Epithelial cell of esophagus (primary cell): Measurements from ENCODE around the gene AGXT2.
"Not testable (repeated sequence)": the region's sequence is repeated elsewhere in the genome, so short reads cannot be mapped to it uniquely, and the experiment has no call there.

Experiments
- DNase-seq: peaks from one replicate; pipeline ENCODE4 v3.0.0; 2010; ENCODE audit warnings: low read depth
- H3K4me3 ChIP-seq: 2 replicates; pipeline ENCODE4 v1.5.1; 2011; ENCODE audit warnings: mild to moderate bottlenecking, low read length, control low read depth
- CTCF ChIP-seq: IDR thresholded peaks from 2 replicates; pipeline ENCODE4 v1.5.1; 2011; ENCODE audit warnings: low read depth, mild to moderate bottlenecking, low read length, control low read depth, inconsistent platforms; ENCODE audit not compliant: insufficient read depth; ENCODE audit errors: missing control alignments

The AGXT2 gene

GRCh38 chr5:34982823-34983222 lies 64.9 kb downstream of the AGXT2 start:
- H3K4me3 ChIP-seq = no peak overlapping the region
- DNase-seq = no peak
- no peak for TF ChIP-seq CTCF

DNA sequence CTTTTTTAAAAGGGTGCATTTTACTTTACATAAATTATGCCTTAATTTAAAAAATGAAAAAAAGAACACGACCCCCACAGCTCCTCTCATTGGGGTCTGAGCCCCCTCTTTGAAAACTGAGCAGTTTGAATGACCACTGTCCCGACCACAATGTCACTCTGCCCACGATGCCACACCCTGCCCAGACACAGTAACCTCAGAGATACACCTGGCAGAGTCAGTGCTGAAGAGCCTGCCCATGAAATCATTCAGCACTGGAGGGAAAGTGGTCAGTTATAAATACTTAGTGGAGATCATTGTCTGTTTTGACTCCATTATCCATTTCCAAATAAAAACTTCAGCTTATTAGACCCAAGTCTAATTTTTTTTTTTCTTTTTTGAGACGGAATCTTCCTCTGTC lies 69.1 kb downstream of the AGXT2 start:
- no peak for TF ChIP-seq CTCF
- DNase-seq = no peak
- H3K4me3 ChIP-seq = no peak overlapping the region

DNA sequence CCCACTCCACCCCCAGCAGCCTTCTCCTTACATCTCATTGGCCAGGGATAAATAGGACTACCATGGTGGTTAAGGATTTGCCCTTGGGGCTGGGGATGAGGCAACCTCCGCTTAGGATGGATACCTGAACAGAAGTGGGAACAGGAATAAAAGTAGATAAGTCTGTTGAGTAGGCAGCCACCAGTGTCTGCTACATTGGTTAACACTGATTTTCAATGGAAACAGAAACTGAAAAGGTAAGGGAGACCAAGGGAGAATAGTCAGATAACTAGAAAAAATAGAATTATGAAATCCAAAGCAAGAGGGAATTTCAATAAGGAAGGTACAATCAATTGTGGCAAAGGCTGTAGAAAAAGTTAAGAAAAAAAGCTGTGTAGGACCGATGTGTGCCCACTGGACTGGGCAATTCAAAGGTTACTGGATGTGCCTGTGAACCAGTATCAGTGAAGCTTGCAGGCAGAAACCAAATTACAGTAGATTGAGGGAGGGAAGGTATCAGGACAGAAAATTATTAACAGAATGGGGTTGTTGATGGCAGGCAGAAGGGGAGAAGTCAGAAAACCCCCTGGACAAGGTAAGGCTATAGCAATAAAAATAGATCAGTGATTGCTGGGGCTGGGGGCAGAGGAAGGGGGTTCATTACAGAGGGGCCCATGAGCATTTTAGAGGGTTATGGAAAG lies 69.7 kb downstream of the AGXT2 start:
- no peak for TF ChIP-seq CTCF
- DNase-seq = no peak
- no peak overlapping the region for H3K4me3 ChIP-seq

DNA sequence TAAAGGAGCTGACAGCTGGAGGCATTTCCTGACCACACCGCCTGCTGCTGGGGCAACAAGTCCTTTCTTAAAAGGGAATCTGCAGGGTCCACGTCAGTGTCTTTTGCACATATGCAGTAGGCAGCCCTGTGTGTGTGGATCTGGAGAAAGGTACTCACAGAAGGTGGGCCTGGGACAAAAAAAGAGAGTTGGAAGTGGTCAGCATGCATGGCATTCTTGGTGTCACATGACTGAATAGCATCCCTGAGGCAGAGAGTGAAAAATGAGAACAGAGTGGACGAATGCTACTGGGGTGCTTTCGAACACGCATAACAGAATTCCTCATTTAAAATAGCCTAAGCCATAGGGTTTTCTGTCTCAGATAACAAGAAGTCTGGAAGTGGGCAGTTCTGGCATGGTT lies 71.4 kb downstream of the AGXT2 start:
- H3K4me3 ChIP-seq = no peak overlapping the region
- TF ChIP-seq CTCF = no peak
- DNase-seq = no peak

GRCh38 chr5:34971655-34972054 lies 76.1 kb downstream of the AGXT2 start:
- H3K4me3 ChIP-seq, DNase-seq: not testable (repeated sequence)

DNA sequence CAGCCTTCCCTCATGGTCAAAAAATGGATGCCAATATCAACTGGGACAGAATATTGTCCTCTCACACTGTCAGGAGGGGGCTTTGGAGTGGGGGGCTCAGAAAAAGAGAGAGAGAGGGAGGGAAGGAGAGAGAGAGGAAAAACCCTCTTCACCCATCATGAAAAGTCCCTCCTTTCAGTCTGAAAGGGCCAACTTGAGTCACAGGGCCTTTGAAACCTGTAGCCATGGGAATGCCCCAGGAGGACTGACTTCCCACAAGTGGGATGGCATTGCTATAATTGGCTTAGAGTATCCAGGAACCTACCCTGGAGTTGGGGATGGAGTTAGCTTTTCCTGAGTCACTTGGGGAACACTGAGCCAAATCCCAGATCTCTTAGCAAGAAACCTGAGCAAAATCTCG lies 77.2 kb downstream of the AGXT2 start:
- no peak for DNase-seq
- H3K4me3 ChIP-seq = no peak overlapping the region
- no peak for TF ChIP-seq CTCF

GRCh38 chr5:34968258-34968657 lies 79.5 kb downstream of the AGXT2 start:
- no peak for TF ChIP-seq CTCF
- no peak for DNase-seq
- H3K4me3 ChIP-seq = no peak overlapping the region
